ENCODE measurements around the gene LINGO1. TPM values are rescaled to one million over a fixed set of nuclear protein-coding genes. Genes with fewer than 3 reads are reported as not detected.

Gene LINGO1
- total and polyA plus RNA-seq, 2 of the 8 experiments (the other 6 are each of a cell fraction or from before 2014, with no cell fraction given), result 57.1 to 114 TPM

DNA sequence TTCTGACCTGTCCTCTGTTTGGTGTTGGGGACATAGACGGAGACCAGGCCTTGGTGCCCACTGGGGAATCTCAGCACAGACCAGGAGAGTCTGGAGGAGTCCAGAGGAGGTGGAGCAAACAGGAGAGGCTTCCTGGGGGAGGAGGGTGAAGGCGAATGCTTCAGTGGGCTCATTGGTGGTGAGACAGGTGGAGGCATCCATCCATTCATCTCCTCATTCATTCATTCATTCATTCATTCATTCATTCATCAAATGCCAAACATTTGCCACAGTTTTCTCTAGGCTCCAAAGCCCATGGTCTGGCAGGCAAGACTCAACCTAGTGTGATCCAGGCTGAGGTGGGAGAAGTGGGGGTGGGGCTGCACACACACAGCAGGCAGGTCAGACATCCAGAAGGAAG is 7.9 kb upstream of the LINGO1 start (continued):
- TF ChIP-seq, protein P1, sequence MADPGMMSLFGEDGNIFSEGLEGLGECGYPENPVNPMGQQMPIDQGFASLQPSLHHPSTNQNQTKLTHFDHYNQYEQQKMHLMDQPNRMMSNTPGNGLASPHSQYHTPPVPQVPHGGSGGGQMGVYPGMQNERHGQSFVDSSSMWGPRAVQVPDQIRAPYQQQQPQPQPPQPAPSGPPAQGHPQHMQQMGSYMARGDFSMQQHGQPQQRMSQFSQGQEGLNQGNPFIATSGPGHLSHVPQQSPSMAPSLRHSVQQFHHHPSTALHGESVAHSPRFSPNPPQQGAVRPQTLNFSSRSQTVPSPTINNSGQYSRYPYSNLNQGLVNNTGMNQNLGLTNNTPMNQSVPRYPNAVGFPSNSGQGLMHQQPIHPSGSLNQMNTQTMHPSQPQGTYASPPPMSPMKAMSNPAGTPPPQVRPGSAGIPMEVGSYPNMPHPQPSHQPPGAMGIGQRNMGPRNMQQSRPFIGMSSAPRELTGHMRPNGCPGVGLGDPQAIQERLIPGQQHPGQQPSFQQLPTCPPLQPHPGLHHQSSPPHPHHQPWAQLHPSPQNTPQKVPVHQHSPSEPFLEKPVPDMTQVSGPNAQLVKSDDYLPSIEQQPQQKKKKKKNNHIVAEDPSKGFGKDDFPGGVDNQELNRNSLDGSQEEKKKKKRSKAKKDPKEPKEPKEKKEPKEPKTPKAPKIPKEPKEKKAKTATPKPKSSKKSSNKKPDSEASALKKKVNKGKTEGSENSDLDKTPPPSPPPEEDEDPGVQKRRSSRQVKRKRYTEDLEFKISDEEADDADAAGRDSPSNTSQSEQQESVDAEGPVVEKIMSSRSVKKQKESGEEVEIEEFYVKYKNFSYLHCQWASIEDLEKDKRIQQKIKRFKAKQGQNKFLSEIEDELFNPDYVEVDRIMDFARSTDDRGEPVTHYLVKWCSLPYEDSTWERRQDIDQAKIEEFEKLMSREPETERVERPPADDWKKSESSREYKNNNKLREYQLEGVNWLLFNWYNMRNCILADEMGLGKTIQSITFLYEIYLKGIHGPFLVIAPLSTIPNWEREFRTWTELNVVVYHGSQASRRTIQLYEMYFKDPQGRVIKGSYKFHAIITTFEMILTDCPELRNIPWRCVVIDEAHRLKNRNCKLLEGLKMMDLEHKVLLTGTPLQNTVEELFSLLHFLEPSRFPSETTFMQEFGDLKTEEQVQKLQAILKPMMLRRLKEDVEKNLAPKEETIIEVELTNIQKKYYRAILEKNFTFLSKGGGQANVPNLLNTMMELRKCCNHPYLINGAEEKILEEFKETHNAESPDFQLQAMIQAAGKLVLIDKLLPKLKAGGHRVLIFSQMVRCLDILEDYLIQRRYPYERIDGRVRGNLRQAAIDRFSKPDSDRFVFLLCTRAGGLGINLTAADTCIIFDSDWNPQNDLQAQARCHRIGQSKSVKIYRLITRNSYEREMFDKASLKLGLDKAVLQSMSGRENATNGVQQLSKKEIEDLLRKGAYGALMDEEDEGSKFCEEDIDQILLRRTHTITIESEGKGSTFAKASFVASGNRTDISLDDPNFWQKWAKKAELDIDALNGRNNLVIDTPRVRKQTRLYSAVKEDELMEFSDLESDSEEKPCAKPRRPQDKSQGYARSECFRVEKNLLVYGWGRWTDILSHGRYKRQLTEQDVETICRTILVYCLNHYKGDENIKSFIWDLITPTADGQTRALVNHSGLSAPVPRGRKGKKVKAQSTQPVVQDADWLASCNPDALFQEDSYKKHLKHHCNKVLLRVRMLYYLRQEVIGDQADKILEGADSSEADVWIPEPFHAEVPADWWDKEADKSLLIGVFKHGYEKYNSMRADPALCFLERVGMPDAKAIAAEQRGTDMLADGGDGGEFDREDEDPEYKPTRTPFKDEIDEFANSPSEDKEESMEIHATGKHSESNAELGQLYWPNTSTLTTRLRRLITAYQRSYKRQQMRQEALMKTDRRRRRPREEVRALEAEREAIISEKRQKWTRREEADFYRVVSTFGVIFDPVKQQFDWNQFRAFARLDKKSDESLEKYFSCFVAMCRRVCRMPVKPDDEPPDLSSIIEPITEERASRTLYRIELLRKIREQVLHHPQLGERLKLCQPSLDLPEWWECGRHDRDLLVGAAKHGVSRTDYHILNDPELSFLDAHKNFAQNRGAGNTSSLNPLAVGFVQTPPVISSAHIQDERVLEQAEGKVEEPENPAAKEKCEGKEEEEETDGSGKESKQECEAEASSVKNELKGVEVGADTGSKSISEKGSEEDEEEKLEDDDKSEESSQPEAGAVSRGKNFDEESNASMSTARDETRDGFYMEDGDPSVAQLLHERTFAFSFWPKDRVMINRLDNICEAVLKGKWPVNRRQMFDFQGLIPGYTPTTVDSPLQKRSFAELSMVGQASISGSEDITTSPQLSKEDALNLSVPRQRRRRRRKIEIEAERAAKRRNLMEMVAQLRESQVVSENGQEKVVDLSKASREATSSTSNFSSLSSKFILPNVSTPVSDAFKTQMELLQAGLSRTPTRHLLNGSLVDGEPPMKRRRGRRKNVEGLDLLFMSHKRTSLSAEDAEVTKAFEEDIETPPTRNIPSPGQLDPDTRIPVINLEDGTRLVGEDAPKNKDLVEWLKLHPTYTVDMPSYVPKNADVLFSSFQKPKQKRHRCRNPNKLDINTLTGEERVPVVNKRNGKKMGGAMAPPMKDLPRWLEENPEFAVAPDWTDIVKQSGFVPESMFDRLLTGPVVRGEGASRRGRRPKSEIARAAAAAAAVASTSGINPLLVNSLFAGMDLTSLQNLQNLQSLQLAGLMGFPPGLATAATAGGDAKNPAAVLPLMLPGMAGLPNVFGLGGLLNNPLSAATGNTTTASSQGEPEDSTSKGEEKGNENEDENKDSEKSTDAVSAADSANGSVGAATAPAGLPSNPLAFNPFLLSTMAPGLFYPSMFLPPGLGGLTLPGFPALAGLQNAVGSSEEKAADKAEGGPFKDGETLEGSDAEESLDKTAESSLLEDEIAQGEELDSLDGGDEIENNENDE (IDR thresholded peaks at IDR 0.05; ENCODE audit: insufficient replicate concordance, low read length), result no peak
- TF ChIP-seq CEBPB (IDR thresholded peaks at IDR 0.05; ENCODE audit: low read depth, low read length), result no peak
- TF ChIP-seq YY1 (IDR thresholded peaks at IDR 0.05; ENCODE audit: low read depth, low read length), result no peak
- TF ChIP-seq SUZ12 (IDR thresholded peaks at IDR 0.05; ENCODE audit: low read length), result no peak
- no peak for TF ChIP-seq CHD2 (IDR thresholded peaks at IDR 0.05; ENCODE audit: low read length)
- no peak for TF ChIP-seq BACH1 (IDR thresholded peaks at IDR 0.05; ENCODE audit: low read length)

Data from H1 (cell line).